ENCODE data around the gene DPYD.

- no peak for TF ChIP-seq ZNF395 (CRISPR knock-in tag; IDR thresholded peaks at IDR 0.05)
- no peak for TF ChIP-seq CTCF (IDR thresholded peaks at IDR 0.05 in 2 of 3, conservative IDR thresholded peaks at IDR 0.05 in 1 of 3; ENCODE audit: insufficient read depth in 2 of 3, low read depth in 1 of 3, low read length in 3 of 3)
- TF ChIP-seq EZH2 (IDR thresholded peaks at IDR 0.05; ENCODE audit: borderline replicate concordance, low read depth, low read length), result no peak
- no peak for TF ChIP-seq U2AF2 (optimal IDR thresholded peaks at IDR 0.05; ENCODE audit: low read depth, low read length)
- TF ChIP-seq THRAP3 (IDR thresholded peaks at IDR 0.05; ENCODE audit: borderline replicate concordance), result no peak
- no peak for TF ChIP-seq POLR2A (conservative IDR thresholded peaks at IDR 0.05)
- no peak for TF ChIP-seq USF2 (CRISPR knock-in tag; IDR thresholded peaks at IDR 0.05)
- no peak for TF ChIP-seq TSC22D4 (tag; IDR thresholded peaks at IDR 0.05)
These were observed 283.9 kb downstream of the DPYD start for GRCh38 chr1:97636941-97637340.
